ENCODE measurements around the gene GLCE. TPM values are rescaled to one million over a fixed set of nuclear protein-coding genes. Genes with fewer than 3 reads are reported as not detected.

The GLCE gene
- total and polyA plus RNA-seq, 9 of the 15 experiments (the other 6 are each of a cell fraction or from before 2014, with no cell fraction given): 4.6 to 12.3 (median 10.6) TPM

DNA sequence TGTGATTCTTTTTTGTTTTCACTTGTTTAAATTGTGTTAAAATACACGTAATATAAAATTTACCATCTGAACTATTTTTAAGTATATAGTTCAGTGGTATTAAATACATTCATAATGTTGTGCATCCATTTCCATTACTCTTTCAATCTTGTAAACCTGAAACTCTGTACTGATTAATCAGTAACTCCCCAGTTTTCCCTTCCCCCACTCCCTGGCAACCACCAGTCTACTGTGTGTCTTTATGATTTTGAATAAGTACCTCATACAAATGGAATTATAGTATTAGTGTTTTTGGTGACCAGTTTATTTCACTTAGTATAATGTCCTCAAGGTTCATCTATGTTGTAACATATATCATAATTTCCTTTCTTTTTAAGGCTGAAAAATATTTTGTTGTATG is 59.3 kb downstream of the GLCE start:
- no peak for FAIRE-seq
- no peak for DNase-seq (ENCODE audit: extremely low read depth in 1 of 4, low spot score in 3 of 4)
- POLR2A ChIA-PET: no interaction called here

More for the DNA sequence above, 59.3 kb downstream of the GLCE start:
- H3K4me2 ChIP-seq (ENCODE audit: insufficient read depth, low read length): no peak overlapping the region
- no peak overlapping the region for H2AFZ ChIP-seq (ENCODE audit: low read depth, low read length)
- no peak overlapping the region for H3K27ac ChIP-seq (ENCODE audit: extremely low read depth, low read depth, low read length)
- H3K36me3 ChIP-seq (ENCODE audit: control insufficient read depth, insufficient read depth, low read length): no peaks in the 10 kb centered on the region
- ATAC-seq: no peak
- intact Hi-C loops (cut with micrococcal nuclease): no loop called here
- no peaks in the 10 kb centered on the region for H3K9me1 ChIP-seq (ENCODE audit: control insufficient read depth, insufficient read depth, low read length)
- TF ChIP-seq SREBF1 (IDR thresholded peaks at IDR 0.05; ENCODE audit: borderline replicate concordance, low read depth, low read length) (no peak), ZNF778 (CRISPR knock-in tag; IDR thresholded peaks at IDR 0.05) (no peak), SREBF2 (CRISPR knock-in tag; IDR thresholded peaks at IDR 0.05) (no peak), ZNF232 (CRISPR knock-in tag; IDR thresholded peaks at IDR 0.05) (no peak), PRMT5 (CRISPR knock-in tag; IDR thresholded peaks at IDR 0.05) (no peak), ZNF668 (CRISPR knock-in tag; IDR thresholded peaks at IDR 0.05) (no peak), CHCHD3 (CRISPR knock-in tag; IDR thresholded peaks at IDR 0.05) (no peak), MCM5 (IDR thresholded peaks at IDR 0.05; ENCODE audit: low read depth) (no peak), MAFG (tag; conservative IDR thresholded peaks at IDR 0.05) (no peak)
- TF ChIP-seq, protein P1, sequence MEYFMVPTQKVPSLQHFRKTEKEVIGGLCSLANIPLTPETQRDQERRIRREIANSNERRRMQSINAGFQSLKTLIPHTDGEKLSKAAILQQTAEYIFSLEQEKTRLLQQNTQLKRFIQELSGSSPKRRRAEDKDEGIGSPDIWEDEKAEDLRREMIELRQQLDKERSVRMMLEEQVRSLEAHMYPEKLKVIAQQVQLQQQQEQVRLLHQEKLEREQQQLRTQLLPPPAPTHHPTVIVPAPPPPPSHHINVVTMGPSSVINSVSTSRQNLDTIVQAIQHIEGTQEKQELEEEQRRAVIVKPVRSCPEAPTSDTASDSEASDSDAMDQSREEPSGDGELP (CRISPR knock-in tag; IDR thresholded peaks at IDR 0.05; ENCODE audit: borderline replicate concordance): no peak
- TF ChIP-seq, protein P2, sequence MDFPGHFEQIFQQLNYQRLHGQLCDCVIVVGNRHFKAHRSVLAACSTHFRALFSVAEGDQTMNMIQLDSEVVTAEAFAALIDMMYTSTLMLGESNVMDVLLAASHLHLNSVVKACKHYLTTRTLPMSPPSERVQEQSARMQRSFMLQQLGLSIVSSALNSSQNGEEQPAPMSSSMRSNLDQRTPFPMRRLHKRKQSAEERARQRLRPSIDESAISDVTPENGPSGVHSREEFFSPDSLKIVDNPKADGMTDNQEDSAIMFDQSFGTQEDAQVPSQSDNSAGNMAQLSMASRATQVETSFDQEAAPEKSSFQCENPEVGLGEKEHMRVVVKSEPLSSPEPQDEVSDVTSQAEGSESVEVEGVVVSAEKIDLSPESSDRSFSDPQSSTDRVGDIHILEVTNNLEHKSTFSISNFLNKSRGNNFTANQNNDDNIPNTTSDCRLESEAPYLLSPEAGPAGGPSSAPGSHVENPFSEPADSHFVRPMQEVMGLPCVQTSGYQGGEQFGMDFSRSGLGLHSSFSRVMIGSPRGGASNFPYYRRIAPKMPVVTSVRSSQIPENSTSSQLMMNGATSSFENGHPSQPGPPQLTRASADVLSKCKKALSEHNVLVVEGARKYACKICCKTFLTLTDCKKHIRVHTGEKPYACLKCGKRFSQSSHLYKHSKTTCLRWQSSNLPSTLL (IDR thresholded peaks at IDR 0.05): no peak
- TF ChIP-seq, protein P3, sequence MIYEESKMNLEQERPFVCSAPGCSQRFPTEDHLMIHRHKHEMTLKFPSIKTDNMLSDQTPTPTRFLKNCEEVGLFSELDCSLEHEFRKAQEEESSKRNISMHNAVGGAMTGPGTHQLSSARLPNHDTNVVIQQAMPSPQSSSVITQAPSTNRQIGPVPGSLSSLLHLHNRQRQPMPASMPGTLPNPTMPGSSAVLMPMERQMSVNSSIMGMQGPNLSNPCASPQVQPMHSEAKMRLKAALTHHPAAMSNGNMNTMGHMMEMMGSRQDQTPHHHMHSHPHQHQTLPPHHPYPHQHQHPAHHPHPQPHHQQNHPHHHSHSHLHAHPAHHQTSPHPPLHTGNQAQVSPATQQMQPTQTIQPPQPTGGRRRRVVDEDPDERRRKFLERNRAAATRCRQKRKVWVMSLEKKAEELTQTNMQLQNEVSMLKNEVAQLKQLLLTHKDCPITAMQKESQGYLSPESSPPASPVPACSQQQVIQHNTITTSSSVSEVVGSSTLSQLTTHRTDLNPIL (CRISPR knock-in tag; IDR thresholded peaks at IDR 0.05): no peak
- 26% methylated on average over 1 of the region's 1 CpG for WGBS (ENCODE audit: insufficient coverage, low coverage, missing lambda C conversion rate)
- no TSS peak for BruUV-seq (replicated peaks)
- CTCF ChIA-PET (ENCODE audit: low intra/inter-chr PET ratio): no interaction called here
- no peaks in the 10 kb centered on the region for H3K79me2 ChIP-seq (ENCODE audit: control insufficient read depth, insufficient read depth, low read length)
- H3K4me3 ChIP-seq: no peak overlapping the region
- in situ Hi-C loops (cut with MboI): loop anchor here (5.0 kb wide), 1 partner anchor 162 kb away; no protein-coding TSS in a partner anchor
- H3K9me3 ChIP-seq (replicated peaks; ENCODE audit: control insufficient read depth, insufficient read depth, low read depth, low read length): no peaks in the 10 kb centered on the region
- no peaks in the 10 kb centered on the region for H3K4me1 ChIP-seq (replicated peaks in 1 of 2; ENCODE audit: control insufficient read depth in 2 of 2, insufficient read depth in 2 of 2, low read length in 2 of 2)
- no peaks in the 10 kb centered on the region for H4K20me1 ChIP-seq (replicated peaks; ENCODE audit: control insufficient read depth, insufficient read depth, low read length)
- H3K9ac ChIP-seq (ENCODE audit: insufficient read depth in 1 of 2, low read depth in 2 of 2, low read length in 2 of 2): no peak overlapping the region
- peaks cover 0 to 5% of the 10 kb centered on the region in 2 experiments; a peak in 1 of 5 replicates for H3K27me3 ChIP-seq (ENCODE audit: control insufficient read depth in 2 of 2, insufficient read depth in 2 of 2, low read length in 2 of 2)
